ENCODE measurements around the gene SH2D1B. TPM values are rescaled to one million over a fixed set of nuclear protein-coding genes. Genes with fewer than 3 reads are reported as not detected.

The SH2D1B gene
- total RNA-seq, 4 donors from 2014 or later = 0.21 to 0.27 TPM; not detected in 2

DNA sequence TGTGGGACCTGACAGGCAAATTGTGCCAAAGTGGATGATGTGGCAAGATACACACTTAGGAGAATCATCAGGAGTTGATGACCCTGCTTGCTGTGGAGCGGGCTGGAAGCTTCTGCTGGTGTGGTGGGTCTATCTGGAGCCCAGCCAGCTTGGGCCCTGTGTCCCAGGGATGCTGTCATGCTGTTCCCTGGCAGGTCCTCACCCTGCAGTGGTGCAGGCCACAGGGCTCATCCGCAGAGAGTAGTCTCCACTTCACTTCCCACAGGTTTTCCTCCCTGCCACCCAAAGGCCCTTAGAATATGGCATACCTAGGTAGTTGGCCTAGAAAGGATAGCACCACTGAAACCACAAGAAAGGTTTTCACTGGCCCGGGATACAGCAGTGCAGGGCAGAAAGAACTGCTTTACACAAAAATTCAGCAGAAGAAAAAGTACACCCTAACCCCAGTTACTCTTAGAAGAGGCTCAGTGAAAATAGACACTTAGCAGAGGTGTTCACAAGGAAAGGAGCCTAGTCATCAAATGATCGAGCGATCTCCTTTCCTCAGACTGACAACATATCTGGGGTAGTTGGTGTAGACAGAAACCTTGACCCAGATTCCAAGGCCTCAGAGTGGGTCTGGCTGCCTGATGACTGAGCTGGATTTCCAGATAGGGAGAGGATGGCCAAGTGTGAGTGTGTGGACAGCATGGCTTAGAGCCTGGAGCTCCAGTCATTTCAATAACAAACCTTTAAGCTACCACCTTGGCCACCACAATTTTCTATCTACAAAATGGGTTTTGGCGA lies 31.7 kb downstream of the SH2D1B start:
- Histone ChIP-seq H3K27me3 (no peaks in the 10 kb centered on the region), H3K9me3 (no peaks in the 10 kb centered on the region), H3K4me1 (no peaks in the 10 kb centered on the region), H3K27ac (no peak overlapping the region), H3K4me3 (no peak overlapping the region), H3K36me3 (no peaks in the 10 kb centered on the region)
- DNase-seq = no peak
- intact Hi-C loops (cut with DNase I; ENCODE audit: low total_unique reads) = no loop called here
- TF ChIP-seq CTCF (IDR thresholded peaks at IDR 0.05) = no peak
- no peak for TF ChIP-seq POLR2A (IDR thresholded peaks at IDR 0.05)

- intact Hi-C loops (cut with DNase I; ENCODE audit: low total_unique reads) = no loop called here
Observed at GRCh38 chr1:162376691-162377090, 35.2 kb downstream of the SH2D1B start, which contains the start of gene SPATA46. TSS of gene SPATA46 (minus strand) at chr1:162376854. CDS start at chr1:162376790, 64 bp downstream.

GRCh38 chr1:162375463-162375862 lies 36.5 kb downstream of the SH2D1B start:
- no peaks in the 10 kb centered on the region for H3K4me1 ChIP-seq
- no peaks in the 10 kb centered on the region for H3K27me3 ChIP-seq
- TF ChIP-seq POLR2A (IDR thresholded peaks at IDR 0.05) = no peak
- no peak for TF ChIP-seq CTCF (IDR thresholded peaks at IDR 0.05)
- intact Hi-C loops (cut with DNase I; ENCODE audit: low total_unique reads) = no loop called here
- no peak overlapping the region for H3K27ac ChIP-seq
- no peak for DNase-seq
- H3K9me3 ChIP-seq = no peaks in the 10 kb centered on the region
- H3K36me3 ChIP-seq = no peaks in the 10 kb centered on the region
- no peak overlapping the region for H3K4me3 ChIP-seq

More at GRCh38 chr1:162376691-162377090, 35.2 kb downstream of the SH2D1B start, which contains the start of gene SPATA46:
- no peak within 1 kb of the TSS for H3K4me3 ChIP-seq
- no peaks in the 10 kb centered on the region for H3K4me1 ChIP-seq
- DNase-seq = no peak
- H3K27ac ChIP-seq = no peak within 1 kb of the TSS
- no peaks in the 10 kb centered on the region for H3K27me3 ChIP-seq
- TF ChIP-seq POLR2A (IDR thresholded peaks at IDR 0.05) (no peak), CTCF (IDR thresholded peaks at IDR 0.05) (no peak)
- H3K9me3 ChIP-seq = no peaks in the 10 kb centered on the region
- no peaks in the 10 kb centered on the region for H3K36me3 ChIP-seq

DNA sequence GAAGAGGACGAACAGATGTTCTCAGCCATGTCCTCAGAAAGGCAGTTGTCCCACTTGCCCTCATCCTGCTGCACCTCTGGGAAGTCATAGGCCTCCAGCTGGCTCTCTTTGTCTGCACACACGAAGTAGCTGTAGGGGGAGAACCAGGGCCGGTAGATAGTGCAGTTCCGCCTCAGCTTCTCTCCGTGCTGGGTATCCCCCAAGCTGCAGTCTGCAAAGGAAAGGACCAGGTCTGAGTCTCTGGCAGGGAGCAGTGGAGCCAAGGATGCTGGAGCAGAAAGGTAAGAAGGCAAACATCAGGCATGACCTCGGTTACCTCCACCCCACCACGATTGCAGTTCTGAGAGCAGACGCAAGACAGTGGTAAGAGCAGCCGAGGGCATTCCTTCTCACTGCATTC lies 37.5 kb downstream of the SH2D1B start:
- no peaks in the 10 kb centered on the region for H3K9me3 ChIP-seq
- H3K4me1 ChIP-seq = no peaks in the 10 kb centered on the region
- TF ChIP-seq CTCF (IDR thresholded peaks at IDR 0.05) (no peak), POLR2A (IDR thresholded peaks at IDR 0.05) (no peak)
- no peak overlapping the region for H3K27ac ChIP-seq
- H3K4me3 ChIP-seq = no peak overlapping the region
- intact Hi-C loops (cut with DNase I; ENCODE audit: low total_unique reads) = no loop called here
- H3K27me3 ChIP-seq = no peaks in the 10 kb centered on the region
- DNase-seq = no peak
- no peaks in the 10 kb centered on the region for H3K36me3 ChIP-seq

GRCh38 chr1:162373541-162374260 lies 38.2 kb downstream of the SH2D1B start:
- no peaks in the 10 kb centered on the region for H3K4me1 ChIP-seq
- H3K27me3 ChIP-seq = no peaks in the 10 kb centered on the region
- no peaks in the 10 kb centered on the region for H3K9me3 ChIP-seq
- TF ChIP-seq CTCF (IDR thresholded peaks at IDR 0.05) = no peak
- no peak for TF ChIP-seq POLR2A (IDR thresholded peaks at IDR 0.05)
- no peak for DNase-seq
- H3K36me3 ChIP-seq = no peaks in the 10 kb centered on the region
- H3K27ac ChIP-seq = no peak overlapping the region
- intact Hi-C loops (cut with DNase I; ENCODE audit: low total_unique reads) = no loop called here
- H3K4me3 ChIP-seq = no peak overlapping the region
